Panc1 (cell line): ENCODE results near the gene ITGA11. TPM values are rescaled to one million over a fixed set of nuclear protein-coding genes. Genes with fewer than 3 reads are reported as not detected.

ENCODE experiments used
- ATAC-seq: fragments of 200-7000 bp; cut with Tn5 transposase; 2 replicates; pipeline ENCODE4 v1.9.1; 2020; ENCODE audit warnings: mild to moderate bottlenecking, moderate library complexity
- BruUV-seq: library from RNA; stranded (reverse); fragments of 400-500 nt; replicated peaks from 2 replicates; lab custom pipeline; 2021; lab: Mats Ljungman, UMichigan
- CTCF ChIA-PET: fragments of 300-600 bp; sonication (Branson Sonifier 250); formaldehyde crosslinking; loops from one replicate; lab custom pipeline; 2022; ENCODE audit warnings: antibody characterized with exemption; lab: Charles Lee
- POLR2A ChIA-PET: fragments of 300-600 bp; sonication (Branson Sonifier 250); formaldehyde crosslinking; loops from one replicate; lab custom pipeline; 2022; ENCODE audit warnings: antibody characterized with exemption; lab: Charles Lee
- DNase-seq: peaks from one replicate; pipeline ENCODE4 v3.0.0-alpha.2; 2010; ENCODE audit warnings: low read depth, low spot score
- H3K27ac ChIP-seq: 2 replicates; pipeline ENCODE4 v1.5.1; 2011; ENCODE audit warnings: mild to moderate bottlenecking, low read length, inconsistent platforms
- H3K27me3 ChIP-seq: fragments of 200-500 bp; sonication (Bioruptor generic); 2 replicates; pipeline ENCODE4 v1.6.0; 2014; ENCODE audit warnings: low read length, inconsistent platforms; ENCODE audit not compliant: control insufficient read depth, insufficient read depth
- H3K36me3 ChIP-seq: fragments of 200-500 bp; sonication (Bioruptor generic); 2 replicates; pipeline ENCODE4 v1.5.1; 2014; ENCODE audit warnings: inconsistent platforms, mild to moderate bottlenecking, low read length, moderate library complexity; ENCODE audit not compliant: control insufficient read depth, insufficient read depth
- H3K4me1 ChIP-seq: 2 replicates; pipeline ENCODE4 v1.5.1; 2011; ENCODE audit warnings: inconsistent platforms, mild to moderate bottlenecking, low read length, moderate library complexity; ENCODE audit not compliant: control insufficient read depth, insufficient read depth
- H3K4me3 ChIP-seq, 2 experiments: 2 replicates each; pipeline ENCODE4 v1.5.1; 2011 to 2012; ENCODE audit warnings: low read depth in 2 of 2, low read length in 2 of 2, mild to moderate bottlenecking in 2 of 2, inconsistent platforms in 1 of 2, moderate library complexity in 1 of 2
- H3K9me3 ChIP-seq: fragments of 200-500 bp; sonication (Bioruptor generic); 2 replicates; pipeline ENCODE4 v1.5.1; 2014; ENCODE audit warnings: low read depth, mild to moderate bottlenecking, inconsistent platforms, low read length, moderate library complexity; ENCODE audit not compliant: control insufficient read depth, insufficient read depth
- POLR2AphosphoS5 ChIP-seq: IDR thresholded peaks from 2 replicates; pipeline ENCODE4 v1.6.1; 2012; ENCODE audit warnings: mild to moderate bottlenecking, low read depth, low read length, moderate library complexity
- REST ChIP-seq, 2 experiments: IDR thresholded peaks; 2 replicates each; pipeline ENCODE4 v1.6.1; 2011 to 2012; ENCODE audit warnings: low read depth in 2 of 2, control low read depth in 1 of 2, low read length in 1 of 2, mild to moderate bottlenecking in 1 of 2, moderate library complexity in 1 of 2; ENCODE audit not compliant: insufficient read depth in 1 of 2
- SIN3A ChIP-seq: IDR thresholded peaks from 2 replicates; pipeline ENCODE4 v1.6.1; 2012; ENCODE audit warnings: low read depth, mild to moderate bottlenecking, low read length, moderate library complexity, borderline replicate concordance; ENCODE audit not compliant: insufficient read depth
- TCF7L2 ChIP-seq: IDR thresholded peaks from 2 replicates; pipeline ENCODE4 v1.6.1; 2011; ENCODE audit warnings: mild to moderate bottlenecking, low read depth, low read length, inconsistent platforms
- in situ Hi-C: cut with HindIII; loops from 2 replicates; pipeline ENCODE4 v1.10.0; 2016; ENCODE audit warnings: low sequenced_read_pairs, low pct_unique_long_range_greater_than_20kb
- intact Hi-C: fragments of 100-400 bp; cut with micrococcal nuclease; formaldehyde crosslinking; loops from one replicate; pipeline ENCODE4 v1.10.0; 2022; ENCODE audit not compliant: unreplicated experiment
- total RNA-seq: library from RNA; stranded (reverse); gene quantifications from one replicate; pipeline ENCODE4 v1.2.1, GENCODE V29; 2021; ENCODE audit not compliant: unreplicated experiment
- TF ChIP-seq, protein P1 (sequence below): fragments of 450-650 bp; IDR thresholded peaks from 2 replicates; pipeline ENCODE4 v1.5.1; 2017; ENCODE audit warnings: mild to moderate bottlenecking

Gene ITGA11
- total RNA-seq, 1 experiment from 2014 or later: 0.28 TPM

- H3K27ac ChIP-seq: no peak overlapping the region
- intact Hi-C loops: no loop called here
- no peak overlapping the region for H3K4me3 ChIP-seq
- no peaks in the 10 kb centered on the region for H3K27me3 ChIP-seq
- no peaks in the 10 kb centered on the region for H3K4me1 ChIP-seq
- no TSS peak for BruUV-seq
- POLR2A ChIA-PET: no interaction called here
- in situ Hi-C loops: no loop called here
- DNase-seq (no peak), ATAC-seq (no peak)
- no peaks in the 10 kb centered on the region for H3K36me3 ChIP-seq
- CTCF ChIA-PET: no interaction called here
- TF ChIP-seq POLR2AphosphoS5 (no peak), TCF7L2 (no peak), SIN3A (no peak), REST (IDR thresholded peaks at IDR 0.05; ENCODE audit: insufficient read depth in 1 of 2, low read depth in 2 of 2, low read length in 1 of 2) (no peak)
- TF ChIP-seq, protein P1, sequence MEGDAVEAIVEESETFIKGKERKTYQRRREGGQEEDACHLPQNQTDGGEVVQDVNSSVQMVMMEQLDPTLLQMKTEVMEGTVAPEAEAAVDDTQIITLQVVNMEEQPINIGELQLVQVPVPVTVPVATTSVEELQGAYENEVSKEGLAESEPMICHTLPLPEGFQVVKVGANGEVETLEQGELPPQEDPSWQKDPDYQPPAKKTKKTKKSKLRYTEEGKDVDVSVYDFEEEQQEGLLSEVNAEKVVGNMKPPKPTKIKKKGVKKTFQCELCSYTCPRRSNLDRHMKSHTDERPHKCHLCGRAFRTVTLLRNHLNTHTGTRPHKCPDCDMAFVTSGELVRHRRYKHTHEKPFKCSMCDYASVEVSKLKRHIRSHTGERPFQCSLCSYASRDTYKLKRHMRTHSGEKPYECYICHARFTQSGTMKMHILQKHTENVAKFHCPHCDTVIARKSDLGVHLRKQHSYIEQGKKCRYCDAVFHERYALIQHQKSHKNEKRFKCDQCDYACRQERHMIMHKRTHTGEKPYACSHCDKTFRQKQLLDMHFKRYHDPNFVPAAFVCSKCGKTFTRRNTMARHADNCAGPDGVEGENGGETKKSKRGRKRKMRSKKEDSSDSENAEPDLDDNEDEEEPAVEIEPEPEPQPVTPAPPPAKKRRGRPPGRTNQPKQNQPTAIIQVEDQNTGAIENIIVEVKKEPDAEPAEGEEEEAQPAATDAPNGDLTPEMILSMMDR: no peak
- no peaks in the 10 kb centered on the region for H3K9me3 ChIP-seq
These were observed 10.1 kb downstream of the ITGA11 start for GRCh38 chr15:68421798-68422402.

DNA sequence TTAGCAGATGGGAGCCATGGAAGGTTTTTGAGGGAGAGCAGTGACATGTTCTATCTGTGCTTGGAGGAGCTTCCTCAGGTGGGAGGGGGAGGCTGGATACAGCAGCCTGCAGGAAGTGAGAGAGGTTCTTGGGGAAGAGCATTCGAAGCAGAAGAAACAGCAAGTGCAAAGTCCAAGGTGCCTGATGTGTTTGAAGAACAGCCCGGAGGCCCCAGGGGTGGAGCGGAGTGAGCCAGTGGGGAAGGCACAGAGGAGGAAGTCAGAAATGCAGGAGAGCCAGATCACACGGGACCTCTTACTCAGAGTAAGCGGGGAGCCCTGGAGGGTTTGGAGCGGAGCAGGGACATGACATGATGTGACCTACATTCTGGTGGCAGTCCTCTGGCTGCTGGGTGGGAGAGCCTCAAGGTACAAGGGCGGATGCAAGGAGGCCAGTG lies 10.8 kb downstream of the ITGA11 start:
- POLR2A ChIA-PET: no interaction called here
- DNase-seq: no peak
- no peak for ATAC-seq
- H3K4me3 ChIP-seq: no peak overlapping the region
- intact Hi-C loops: no loop called here
- CTCF ChIA-PET: no interaction called here
- H3K9me3 ChIP-seq: no peaks in the 10 kb centered on the region
- TF ChIP-seq POLR2AphosphoS5 (no peak), TCF7L2 (no peak), SIN3A (no peak), REST (IDR thresholded peaks at IDR 0.05; ENCODE audit: insufficient read depth in 1 of 2, low read depth in 2 of 2, low read length in 1 of 2) (no peak)
- TF ChIP-seq, protein P1: no peak
- no peaks in the 10 kb centered on the region for H3K4me1 ChIP-seq
- H3K36me3 ChIP-seq: no peaks in the 10 kb centered on the region
- no peak overlapping the region for H3K27ac ChIP-seq
- no peaks in the 10 kb centered on the region for H3K27me3 ChIP-seq
- BruUV-seq: no TSS peak
- in situ Hi-C loops: no loop called here
